Neural cell (in vitro differentiated cells): ENCODE measurements around the gene ZNF573. TPM values are rescaled to one million over a fixed set of nuclear protein-coding genes. Genes with fewer than 3 reads are reported as not detected.

ENCODE experiments used
- H2AFZ ChIP-seq: fragments of 200-600, 300-800 bp; sonication (generic), shearing (Covaris generic); 2 replicates; pipeline ENCODE4 v1.6.0; 2014; ENCODE audit warnings: low read depth, mild to moderate bottlenecking, antibody characterized with exemption, low read length, moderate library complexity
- H3F3A ChIP-seq: fragments of 200-600 bp; shearing (Covaris generic); 2 replicates; pipeline ENCODE4 v1.6.1; 2016; ENCODE audit warnings: mild to moderate bottlenecking, moderate library complexity, mixed read lengths, antibody characterized with exemption, low read length; ENCODE audit not compliant: insufficient read depth, poor library complexity, severe bottlenecking
- H3K27ac ChIP-seq: fragments of 200-600, 300-800 bp; sonication (generic), shearing (Covaris generic); 2 replicates; pipeline ENCODE4 v1.5.1; 2014; ENCODE audit warnings: mild to moderate bottlenecking, low read length, moderate library complexity
- H3K27me3 ChIP-seq: fragments of 300-800, 200-600 bp; sonication (generic), shearing (Covaris generic); 2 replicates; pipeline ENCODE4 v1.6.0; 2014; ENCODE audit warnings: mild to moderate bottlenecking, low read depth, low read length, moderate library complexity; ENCODE audit not compliant: insufficient read depth
- H3K36me3 ChIP-seq: fragments of 300-800, 200-600 bp; sonication (generic), shearing (Covaris generic); 2 replicates; pipeline ENCODE4 v1.5.1; 2014; ENCODE audit warnings: mild to moderate bottlenecking, antibody characterized with exemption, low read length, moderate library complexity; ENCODE audit not compliant: insufficient read depth
- H3K4me2 ChIP-seq: fragments of 300-800, 200-600 bp; sonication (generic), shearing (Covaris generic); 2 replicates; pipeline ENCODE4 v1.6.0; 2014; ENCODE audit warnings: mild to moderate bottlenecking, low read length
- H3K4me3 ChIP-seq: fragments of 300-800, 200-600 bp; sonication (generic), shearing (Covaris generic); 2 replicates; pipeline ENCODE4 v1.5.1; 2014; ENCODE audit warnings: mild to moderate bottlenecking, low read length, moderate library complexity
- H3K79me2 ChIP-seq: fragments of 200-600 bp; shearing (Covaris generic); replicated peaks from 2 replicates; pipeline ENCODE4 v1.6.0; 2014; ENCODE audit warnings: mild to moderate bottlenecking, low read length, moderate library complexity; ENCODE audit not compliant: insufficient read depth
- H3K9ac ChIP-seq: fragments of 300-800, 200-600 bp; sonication (generic), shearing (Covaris generic); 2 replicates; pipeline ENCODE4 v1.6.1; 2016; ENCODE audit warnings: mild to moderate bottlenecking, low read length, mixed read lengths
- H3K9me2 ChIP-seq: fragments of 200-600 bp; shearing (Covaris generic); 2 replicates; pipeline ENCODE4 v1.6.1; 2016; ENCODE audit warnings: mild to moderate bottlenecking, low read length, mixed read lengths; ENCODE audit not compliant: insufficient read depth
- H3K9me3 ChIP-seq: fragments of 200-600, 300-800 bp; sonication (generic), shearing (Covaris generic); 2 replicates; pipeline ENCODE4 v1.6.1; 2016; ENCODE audit warnings: mild to moderate bottlenecking, mixed run types, low read length, moderate library complexity, mixed read lengths
- H4K20me1 ChIP-seq: fragments of 200-600 bp; shearing (Covaris generic); 2 replicates; pipeline ENCODE4 v1.6.1; 2016; ENCODE audit warnings: mild to moderate bottlenecking, mixed run types; ENCODE audit not compliant: insufficient read depth
- CTCF ChIP-seq: fragments of 450-650 bp; IDR thresholded peaks from 2 replicates; pipeline ENCODE4 v1.5.1; 2014; ENCODE audit warnings: antibody characterized with exemption, mild to moderate bottlenecking, moderate library complexity; ENCODE audit not compliant: poor library complexity, severe bottlenecking
- EP300 ChIP-seq: fragments of 450-650 bp; conservative IDR thresholded peaks from 2 replicates; pipeline ENCODE4 v1.6.1; 2014; ENCODE audit warnings: antibody characterized with exemption, mild to moderate bottlenecking, moderate library complexity; ENCODE audit not compliant: poor library complexity, severe bottlenecking
- EZH2 ChIP-seq: fragments of 200-600, 300-800 bp; shearing (Covaris generic), sonication (generic); IDR thresholded peaks from 2 replicates; pipeline ENCODE4 v1.6.1; 2014; ENCODE audit warnings: antibody characterized with exemption, low read length, borderline replicate concordance, mild to moderate bottlenecking; ENCODE audit not compliant: insufficient read depth, poor library complexity, severe bottlenecking
- MXI1 ChIP-seq: fragments of 450-650 bp; conservative IDR thresholded peaks from 2 replicates; pipeline ENCODE4 v1.6.1; 2014; ENCODE audit warnings: antibody characterized with exemption, mild to moderate bottlenecking; ENCODE audit not compliant: poor library complexity, severe bottlenecking
- POLR2AphosphoS5 ChIP-seq: IDR thresholded peaks from 2 replicates; pipeline ENCODE4 v1.6.1; 2012
- RAD21 ChIP-seq: fragments of 450-650 bp; conservative IDR thresholded peaks from 2 replicates; pipeline ENCODE4 v1.6.1; 2014; ENCODE audit warnings: antibody characterized with exemption, mild to moderate bottlenecking, moderate library complexity
- REST ChIP-seq: IDR thresholded peaks from 2 replicates; pipeline ENCODE4 v1.6.1; 2012; ENCODE audit warnings: borderline replicate concordance
- SMC3 ChIP-seq: fragments of 450-650 bp; conservative IDR thresholded peaks from 2 replicates; pipeline ENCODE4 v1.6.1; 2014; ENCODE audit warnings: antibody characterized with exemption, mild to moderate bottlenecking, moderate library complexity; ENCODE audit not compliant: poor library complexity
- TAF1 ChIP-seq: IDR thresholded peaks from 2 replicates; pipeline ENCODE4 v1.6.1; 2012; ENCODE audit warnings: low read depth
- polyA plus RNA-seq: library from polyadenylated mRNA; depleted of rRNA; stranded (reverse); fragments of >200 nt; gene quantifications from 2 replicates; pipeline ENCODE4 v1.2.3, GENCODE V29; 2014

Gene ZNF573
- polyA plus RNA-seq, 1 donor from 2014 or later, result 9.1 TPM

- Histone ChIP-seq H3K9ac (no peak overlapping the region), H3K27ac (no peak overlapping the region), H3K4me2 (no peak overlapping the region), H3K27me3 (no peaks in the 10 kb centered on the region), H3K36me3 (peaks cover 24% of the 10 kb centered on the region), H4K20me1 (no peaks in the 10 kb centered on the region), H3F3A (no peaks in the 10 kb centered on the region), H3K9me2 (no peaks in the 10 kb centered on the region), H3K9me3 (no peaks in the 10 kb centered on the region), H3K4me3 (no peak overlapping the region), H2AFZ (no peak overlapping the region), H3K79me2 (no peaks in the 10 kb centered on the region)
- TF ChIP-seq EP300 (no peak), RAD21 (no peak), EZH2 (no peak), POLR2AphosphoS5 (no peak), TAF1 (no peak), CTCF (no peak), REST (no peak), MXI1 (no peak), SMC3 (no peak)
These were observed 81.2 kb downstream of the ZNF573 start for GRCh38 chr19:37698216-37698615.

GRCh38 chr19:37695144-37695899 lies 84.1 kb downstream of the ZNF573 start:
- no peaks in the 10 kb centered on the region for H4K20me1 ChIP-seq
- no peak overlapping the region for H3K27ac ChIP-seq
- no peaks in the 10 kb centered on the region for H3K27me3 ChIP-seq
- no peak overlapping the region for H2AFZ ChIP-seq
- no peaks in the 10 kb centered on the region for H3K9me3 ChIP-seq
- no peak for TF ChIP-seq REST
- no peak for TF ChIP-seq TAF1
- TF ChIP-seq RAD21, result no peak
- TF ChIP-seq MXI1, result no peak
- TF ChIP-seq EP300, result no peak
- TF ChIP-seq POLR2AphosphoS5, result no peak
- TF ChIP-seq CTCF, result no peak
- TF ChIP-seq SMC3, result no peak
- TF ChIP-seq EZH2, result no peak
- H3K9ac ChIP-seq, result no peak overlapping the region
- H3K79me2 ChIP-seq, result no peaks in the 10 kb centered on the region
- H3K4me3 ChIP-seq, result no peak overlapping the region
- no peaks in the 10 kb centered on the region for H3K9me2 ChIP-seq
- no peak overlapping the region for H3K4me2 ChIP-seq
- no peaks in the 10 kb centered on the region for H3F3A ChIP-seq
- H3K36me3 ChIP-seq, result peaks cover 24% of the 10 kb centered on the region
